Left ventricle myocardium superior (tissue), 1 donor: Measurements from ENCODE around the gene PML. TPM values are rescaled to one million over a fixed set of nuclear protein-coding genes. Genes with fewer than 3 reads are reported as not detected.

Source experiments
- ATAC-seq: fragments of 200-7000 bp; cut with Tn5 transposase; one replicate; pipeline ENCODE4 v1.9.1; 2020; ENCODE audit warnings: mild to moderate bottlenecking, moderate library complexity
- DNase-seq: peaks from one replicate; pipeline ENCODE4 v3.0.0-alpha.2; 2020
- intact Hi-C: fragments of 100-400 bp; cut with micrococcal nuclease; formaldehyde crosslinking; loops from one replicate; pipeline ENCODE4 v1.11.0; 2022
- total RNA-seq: library from RNA; stranded (reverse); fragmentation: NEBNext Ultra II Directional; extraction: Animal tissue kit (Norgen Biotek cat#: 25700); gene quantifications from one replicate; pipeline ENCODE4 v1.2.1, GENCODE V29; 2021
- donor health status: DM: no; HTN: yes; CAD: no; lungs with severe emphysema.

The PML gene
- total RNA-seq, 1 donor from 2014 or later, result 20.8 TPM

GRCh38 chr15:74032606-74033561, 38.4 kb downstream of the PML start:
- ATAC-seq (no peak), DNase-seq (no peak)
- intact Hi-C loops, result no loop called here

- ATAC-seq, result no peak
- no peak for DNase-seq
- intact Hi-C loops, result no loop called here
These were observed 39.8 kb downstream of the PML start for GRCh38 chr15:74034206-74034755.

GRCh38 chr15:74035121-74036017, 40.9 kb downstream of the PML start:
- intact Hi-C loops, result no loop called here
- DNase-seq (no peak), ATAC-seq (no peak)

GRCh38 chr15:74036271-74037170, 42.0 kb downstream of the PML start:
- intact Hi-C loops, result no loop called here
- ATAC-seq, result peak; percentile 28
- peak; percentile 71 for DNase-seq

- DNase-seq (no peak), ATAC-seq (no peak)
- intact Hi-C loops, result no loop called here
These were observed 42.9 kb downstream of the PML start for GRCh38 chr15:74037171-74038117.

GRCh38 chr15:74038707-74039655, 44.5 kb downstream of the PML start:
- peak; percentile 7 for ATAC-seq
- intact Hi-C loops, result no loop called here
- DNase-seq, result no peak

- DNase-seq, result no peak
- intact Hi-C loops, result no loop called here
These were observed 45.1 kb downstream of the PML start for GRCh38 chr15:74039656-74040010.

GRCh38 chr15:74040109-74040850, 45.8 kb downstream of the PML start:
- intact Hi-C loops, result no loop called here
- peak; percentile 51 for DNase-seq
- peak; percentile 74 for ATAC-seq

More at GRCh38 chr15:74039656-74040010, 45.1 kb downstream of the PML start:
- ATAC-seq, result no peak

- DNase-seq (no peak), ATAC-seq (no peak)
- intact Hi-C loops, result no loop called here
These were observed 46.8 kb downstream of the PML start for GRCh38 chr15:74041311-74041756.

GRCh38 chr15:74041777-74042435, 47.4 kb downstream of the PML start:
- no peak for ATAC-seq
- intact Hi-C loops, result no loop called here
- DNase-seq, result no peak

GRCh38 chr15:74042603-74043424, 48.3 kb downstream of the PML start:
- DNase-seq, result no peak
- no peak for ATAC-seq
- intact Hi-C loops, result no loop called here

GRCh38 chr15:74043425-74044266, 49.1 kb downstream of the PML start:
- intact Hi-C loops, result no loop called here
- DNase-seq (no peak), ATAC-seq (peak; percentile 6)

- ATAC-seq (peak; percentile 63), DNase-seq (peak; percentile 78)
- intact Hi-C loops, result no loop called here
These were observed 50.0 kb downstream of the PML start for GRCh38 chr15:74044267-74045110.
